ENCODE data around the gene CAMSAP1. TPM values are rescaled to one million over a fixed set of nuclear protein-coding genes. Genes with fewer than 3 reads are reported as not detected.

CAMSAP1 gene
- total and polyA plus RNA-seq, 10 donors = 2.4 to 34.3 (median 19.8) TPM

DNA sequence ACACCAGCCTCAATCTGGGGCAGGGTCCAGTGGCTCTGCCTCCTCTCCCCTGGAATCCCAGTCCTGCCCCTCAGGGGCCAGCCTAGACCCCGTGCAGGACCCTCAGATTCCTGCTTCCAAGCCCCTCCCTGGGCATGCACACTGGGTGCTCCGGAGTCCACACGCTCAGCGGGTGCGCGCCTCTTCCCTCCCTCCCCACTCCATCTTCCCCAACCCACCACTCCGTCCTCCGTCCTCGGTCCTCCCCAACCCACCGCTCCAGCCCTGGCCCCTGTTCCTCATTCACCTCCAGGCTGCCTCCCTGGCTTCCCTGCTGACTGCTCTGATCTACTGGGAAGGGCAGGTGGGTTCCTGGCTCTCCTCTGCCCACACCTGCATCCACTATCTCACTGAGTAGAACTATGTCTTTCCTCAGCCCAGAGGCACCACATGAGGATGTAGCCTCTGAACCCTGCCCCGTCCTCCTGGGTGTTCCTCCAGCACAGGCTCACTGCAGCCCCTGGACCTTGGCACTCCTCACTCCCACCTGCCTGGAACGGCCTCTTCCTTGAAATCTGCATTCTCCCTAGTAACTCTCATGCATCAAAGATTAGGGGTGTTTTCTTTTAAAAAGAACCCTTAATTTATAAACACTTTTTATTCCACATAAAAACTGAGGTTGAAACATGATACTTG, 92.8 kb downstream of the CAMSAP1 start:
- Histone ChIP-seq H3K36me3 (peaks cover 5 to 100% (median 94%) of the 10 kb centered on the region in 6 donors), H3K27ac (no peak overlapping the region)
- TF ChIP-seq POLR2AphosphoS5 (IDR thresholded peaks at IDR 0.05) = peak in 1 of 3 donors; percentile 14
- TF ChIP-seq POLR2A (IDR thresholded peaks at IDR 0.05) = no peak
- no peak for TF ChIP-seq CTCF (IDR thresholded peaks at IDR 0.05 in 8 of 11, conservative IDR thresholded peaks at IDR 0.05 in 3 of 11)

DNA sequence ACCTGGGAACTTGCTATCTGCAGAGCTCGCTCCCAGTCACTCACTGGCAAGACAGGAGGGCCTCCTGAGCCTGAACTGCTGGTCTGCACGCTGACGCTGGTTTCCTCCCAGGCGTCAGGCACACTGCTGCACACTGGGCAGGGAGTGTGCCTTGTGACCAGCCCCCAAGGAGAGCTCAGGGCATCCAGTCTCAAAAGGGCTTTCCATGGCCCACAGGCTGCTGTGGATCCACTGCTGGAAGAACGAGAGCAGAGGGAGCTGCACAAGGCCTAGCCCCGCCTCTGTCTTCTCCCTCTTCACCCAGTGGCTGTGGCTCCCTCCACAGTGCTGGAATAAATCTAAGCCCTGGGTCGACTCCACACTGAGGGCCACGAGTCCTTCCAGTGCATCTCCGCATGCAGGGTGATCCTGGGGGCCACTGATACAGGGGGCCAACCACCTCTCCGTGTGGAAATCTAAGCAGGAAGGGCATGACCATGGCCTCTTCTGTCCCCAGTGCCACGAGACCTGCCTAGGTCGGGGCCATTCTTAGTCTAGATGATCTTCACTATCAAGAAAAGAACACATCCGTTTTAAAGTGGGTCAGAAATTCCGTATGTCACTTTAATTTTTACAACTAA, 93.6 kb downstream of the CAMSAP1 start:
- TF ChIP-seq POLR2A (IDR thresholded peaks at IDR 0.05) (no peak), POLR2AphosphoS5 (IDR thresholded peaks at IDR 0.05) (peak in 1 of 3 donors; percentile 11), CTCF (IDR thresholded peaks at IDR 0.05 in 8 of 11, conservative IDR thresholded peaks at IDR 0.05 in 3 of 11) (no peak)
- Histone ChIP-seq H3K27ac (no peak overlapping the region), H3K27me3 (replicated peaks in 1 of 7) (no peaks in the 10 kb centered on the region), H3K9me3 (no peaks in the 10 kb centered on the region), H3K4me1 (no peaks in the 10 kb centered on the region), H3K4me3 (no peak overlapping the region), H3K36me3 (peaks cover 5 to 100% (median 90%) of the 10 kb centered on the region in 6 donors)
- no peak for DNase-seq
- WGBS, 5 donors = 89 to 97% (median 90%) methylated on average over 9 to 14 of the region's 14 CpGs
- intact Hi-C loops (cut with DNase I; ENCODE audit: low total_unique reads) = no loop called here

More for the DNA sequence above, 92.8 kb downstream of the CAMSAP1 start:
- intact Hi-C loops (cut with DNase I; ENCODE audit: low total_unique reads) = no loop called here
- Histone ChIP-seq H3K4me1 (no peaks in the 10 kb centered on the region), H3K9me3 (no peaks in the 10 kb centered on the region), H3K4me3 (no peak overlapping the region), H3K27me3 (replicated peaks in 1 of 7) (no peaks in the 10 kb centered on the region)
- peak; percentile 20 for DNase-seq
- WGBS, 5 donors = 94 to 96% (median 96%) methylated on average over 12 of the region's 12 CpGs

DNA sequence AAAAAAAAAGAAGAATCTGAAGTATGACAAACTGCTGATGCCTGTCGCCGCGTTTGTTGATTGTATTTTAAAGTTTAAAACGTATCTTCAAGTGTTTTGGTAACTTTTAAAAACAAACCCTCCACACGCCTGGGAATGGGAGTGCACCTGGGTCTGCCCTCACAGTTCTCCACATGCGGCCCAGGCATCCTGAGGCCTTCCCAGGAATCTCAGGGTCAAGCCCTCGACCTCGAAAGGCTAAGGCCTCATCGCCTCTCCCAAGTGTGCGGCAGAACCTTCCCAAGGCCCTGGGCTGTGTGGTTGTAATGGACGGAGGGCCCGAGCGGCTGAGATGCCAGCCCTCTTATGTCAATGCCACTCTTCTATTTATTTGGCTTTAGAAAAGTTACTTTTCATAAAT, 94.4 kb downstream of the CAMSAP1 start:
- H3K4me1 ChIP-seq = no peaks in the 10 kb centered on the region
- H3K27ac ChIP-seq = no peak overlapping the region
- no peak overlapping the region for H3K4me3 ChIP-seq
- intact Hi-C loops (cut with DNase I; ENCODE audit: low total_unique reads) = no loop called here
- peaks cover 5 to 98% (median 83%) of the 10 kb centered on the region in 6 donors for H3K36me3 ChIP-seq
- 89 to 98% (median 94%) methylated on average over 13 of the region's 13 CpGs for WGBS, 5 donors
- H3K27me3 ChIP-seq (replicated peaks in 1 of 7) = no peaks in the 10 kb centered on the region
- H3K9me3 ChIP-seq = no peaks in the 10 kb centered on the region
- no peak for DNase-seq
- TF ChIP-seq POLR2A (IDR thresholded peaks at IDR 0.05) (no peak), POLR2AphosphoS5 (IDR thresholded peaks at IDR 0.05) (no peak), CTCF (IDR thresholded peaks at IDR 0.05 in 8 of 11, conservative IDR thresholded peaks at IDR 0.05 in 3 of 11) (no peak)

DNA sequence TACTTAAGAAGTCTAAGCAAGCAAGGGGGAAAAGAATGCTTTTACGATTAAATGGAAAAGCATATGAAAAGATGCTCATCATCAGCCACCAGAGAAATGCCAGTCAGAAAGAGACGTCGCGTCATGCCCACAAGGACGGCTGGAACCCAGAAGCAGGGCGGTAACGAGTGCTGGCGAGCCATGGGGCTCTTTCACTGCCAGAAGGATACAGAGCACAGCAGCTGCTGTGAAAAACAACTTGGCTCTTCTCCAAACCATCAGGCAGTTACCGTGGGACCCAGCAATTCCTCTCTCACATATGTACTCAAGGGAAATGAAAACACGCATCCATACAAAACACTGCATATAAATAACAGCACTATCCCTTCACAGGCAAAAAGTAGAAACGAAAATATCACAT, 95.5 kb downstream of the CAMSAP1 start:
- H3K27me3 ChIP-seq (replicated peaks in 1 of 7) = no peaks in the 10 kb centered on the region
- no peak overlapping the region for H3K4me3 ChIP-seq
- no peak for DNase-seq
- H3K27ac ChIP-seq = no peak overlapping the region
- WGBS, 5 donors = 87 to 93% (median 88%) methylated on average over 11 of the region's 11 CpGs
- intact Hi-C loops (cut with DNase I; ENCODE audit: low total_unique reads) = no loop called here
- H3K4me1 ChIP-seq = no peaks in the 10 kb centered on the region
- H3K36me3 ChIP-seq = peaks cover 5 to 86% (median 72%) of the 10 kb centered on the region in 6 donors
- no peak for TF ChIP-seq CTCF (IDR thresholded peaks at IDR 0.05 in 8 of 11, conservative IDR thresholded peaks at IDR 0.05 in 3 of 11)
- no peak for TF ChIP-seq POLR2AphosphoS5 (IDR thresholded peaks at IDR 0.05)
- TF ChIP-seq POLR2A (IDR thresholded peaks at IDR 0.05) = no peak
- H3K9me3 ChIP-seq = no peaks in the 10 kb centered on the region
